OCI-LY1 (cell line): ENCODE results near the gene PTPRZ1.

Source experiments
- H2AFZ ChIP-seq: fragments of 200-600 bp; sonication (generic), shearing (Covaris generic); 2 replicates; pipeline ENCODE4 v1.6.0; 2014; ENCODE audit warnings: antibody characterized with exemption, mild to moderate bottlenecking, low read length
- H3F3A ChIP-seq: fragments of 200-600 bp; sonication (generic), shearing (Covaris generic); 2 replicates; pipeline ENCODE4 v1.6.0; 2014; ENCODE audit warnings: mild to moderate bottlenecking, antibody characterized with exemption, low read length, moderate library complexity; ENCODE audit not compliant: insufficient read depth
- H3K27ac ChIP-seq: fragments of 200-600 bp; sonication (generic); 2 replicates; pipeline ENCODE4 v1.5.1; 2014; ENCODE audit warnings: low read length, mixed run types, mild to moderate bottlenecking, low read depth; ENCODE audit not compliant: poor library complexity, severe bottlenecking
- H3K27me3 ChIP-seq: fragments of 200-600 bp; sonication (generic); 2 replicates; pipeline ENCODE4 v1.6.0; 2014; ENCODE audit warnings: antibody characterized with exemption, mild to moderate bottlenecking, low read length, moderate library complexity; ENCODE audit not compliant: insufficient read depth
- H3K36me3 ChIP-seq: fragments of 200-600 bp; sonication (generic); 2 replicates; pipeline ENCODE4 v1.6.1; 2014; ENCODE audit warnings: mild to moderate bottlenecking, antibody characterized with exemption, low read length, moderate library complexity, mixed read lengths; ENCODE audit not compliant: insufficient read depth
- H3K4me1 ChIP-seq: fragments of 200-600 bp; sonication (generic); 2 replicates; pipeline ENCODE4 v1.5.1; 2014; ENCODE audit warnings: mild to moderate bottlenecking, low read length, moderate library complexity; ENCODE audit not compliant: insufficient read depth, severe bottlenecking
- H3K4me2 ChIP-seq: fragments of 200-600 bp; sonication (generic), shearing (Covaris generic); 2 replicates; pipeline ENCODE4 v1.6.1; 2014; ENCODE audit warnings: low read length
- H3K4me3 ChIP-seq: fragments of 200-600 bp; sonication (generic); 2 replicates; pipeline ENCODE4 v1.5.1; 2014; ENCODE audit warnings: low read length, low read depth, mild to moderate bottlenecking, mixed read lengths; ENCODE audit not compliant: poor library complexity, severe bottlenecking
- H3K79me2 ChIP-seq: fragments of 200-600 bp; shearing (Covaris generic); 2 replicates; pipeline ENCODE4 v1.6.1; 2016; ENCODE audit warnings: mixed run types, low read length, mixed read lengths; ENCODE audit not compliant: insufficient read depth
- H3K9ac ChIP-seq: fragments of 200-600 bp; sonication (generic), shearing (Covaris generic); 2 replicates; pipeline ENCODE4 v1.6.1; 2014; ENCODE audit warnings: mild to moderate bottlenecking, low read length, mixed read lengths
- H3K9me2 ChIP-seq: fragments of 200-600 bp; sonication (generic), shearing (Covaris generic); 2 replicates; pipeline ENCODE4 v1.6.1; 2014; ENCODE audit warnings: low read depth, mild to moderate bottlenecking, low read length, mixed read lengths
- H3K9me3 ChIP-seq: fragments of 200-600 bp; shearing (Covaris generic); 2 replicates; pipeline ENCODE4 v1.6.1; 2014; ENCODE audit warnings: low read length, mixed read lengths
- H4K20me1 ChIP-seq: fragments of 200-600 bp; sonication (generic), shearing (Covaris generic); 2 replicates; pipeline ENCODE4 v1.6.0; 2016; ENCODE audit warnings: mild to moderate bottlenecking, low read length; ENCODE audit not compliant: insufficient read depth
- CTCF ChIP-seq: fragments of 200-600 bp; sonication (generic), shearing (Covaris generic); IDR thresholded peaks from 2 replicates; pipeline ENCODE4 v1.5.1; 2017; ENCODE audit warnings: mild to moderate bottlenecking, antibody characterized with exemption, low read length, moderate library complexity, mixed read lengths
- EZH2 ChIP-seq: fragments of 200-600 bp; sonication (generic), shearing (Covaris generic); IDR thresholded peaks from 2 replicates; pipeline ENCODE4 v1.8.0; 2017; ENCODE audit warnings: borderline replicate concordance, mixed run types, mild to moderate bottlenecking, antibody characterized with exemption, low read length, moderate library complexity, mixed read lengths

Gene PTPRZ1

GRCh38 chr7:122006687-122007086, 133.7 kb downstream of the PTPRZ1 start:
- H3K4me3 ChIP-seq = no peak overlapping the region
- H3K36me3 ChIP-seq = no peaks in the 10 kb centered on the region
- H3K4me1 ChIP-seq = no peaks in the 10 kb centered on the region
- H4K20me1 ChIP-seq = no peaks in the 10 kb centered on the region
- H3K9me3 ChIP-seq = no peaks in the 10 kb centered on the region
- H3K27ac ChIP-seq = no peak overlapping the region
- no peak for TF ChIP-seq EZH2
- TF ChIP-seq CTCF = no peak
- H3K9me2 ChIP-seq = no peaks in the 10 kb centered on the region
- no peaks in the 10 kb centered on the region for H3K79me2 ChIP-seq
- 0 out of 2 replicates have a peak, but pooled peaks cover 3% of the 10 kb centered on the region for H3K27me3 ChIP-seq
- H3K4me2 ChIP-seq = no peak overlapping the region
- H2AFZ ChIP-seq = no peak overlapping the region
- H3K9ac ChIP-seq = no peak overlapping the region
- H3F3A ChIP-seq = no peaks in the 10 kb centered on the region

GRCh38 chr7:122010116-122010515, 137.2 kb downstream of the PTPRZ1 start:
- Histone ChIP-seq H4K20me1 (no peaks in the 10 kb centered on the region), H3F3A (no peaks in the 10 kb centered on the region), H3K9me2 (no peaks in the 10 kb centered on the region), H3K4me2 (no peak overlapping the region), H2AFZ (no peak overlapping the region), H3K9me3 (no peaks in the 10 kb centered on the region), H3K27ac (no peak overlapping the region), H3K36me3 (no peaks in the 10 kb centered on the region), H3K79me2 (no peaks in the 10 kb centered on the region), H3K4me3 (no peak overlapping the region), H3K9ac (no peak overlapping the region), H3K27me3 (0 out of 2 replicates have a peak, but pooled peaks cover 3% of the 10 kb centered on the region), H3K4me1 (no peaks in the 10 kb centered on the region)
- no peak for TF ChIP-seq CTCF
- TF ChIP-seq EZH2 = 0 out of 2 replicates have a peak, but pooled peaks have one; percentile 31

- H3F3A ChIP-seq = no peaks in the 10 kb centered on the region
- no peak overlapping the region for H2AFZ ChIP-seq
- no peak overlapping the region for H3K4me3 ChIP-seq
- H3K36me3 ChIP-seq = no peaks in the 10 kb centered on the region
- H3K4me2 ChIP-seq = no peak overlapping the region
- H3K27me3 ChIP-seq = 0 out of 2 replicates have a peak, but pooled peaks cover 3% of the 10 kb centered on the region
- no peak overlapping the region for H3K9ac ChIP-seq
- H3K79me2 ChIP-seq = no peaks in the 10 kb centered on the region
- H3K9me2 ChIP-seq = no peaks in the 10 kb centered on the region
- TF ChIP-seq EZH2 = no peak
- no peak for TF ChIP-seq CTCF
- no peaks in the 10 kb centered on the region for H4K20me1 ChIP-seq
- H3K9me3 ChIP-seq = no peaks in the 10 kb centered on the region
- H3K4me1 ChIP-seq = no peaks in the 10 kb centered on the region
- no peak overlapping the region for H3K27ac ChIP-seq
Observed at GRCh38 chr7:122013065-122013464, 140.1 kb downstream of the PTPRZ1 start.
